HepG2 (cell line): ENCODE results near the gene PSIP1. TPM values are rescaled to one million over a fixed set of nuclear protein-coding genes. Genes with fewer than 3 reads are reported as not detected.

Source experiments
- AGO2 ChIP-seq: fragments of 200-400 bp; formaldehyde crosslinking; optimal IDR thresholded peaks from 2 replicates; pipeline ENCODE3; 2017; ENCODE audit warnings: mild to moderate bottlenecking, low read depth, low read length, moderate library complexity
- AHR ChIP-seq: IDR thresholded peaks from 2 replicates; pipeline ENCODE4 v1.6.1; 2018; ENCODE audit warnings: missing genetic modification reagents, missing compliant biosample characterization
- DR1 ChIP-seq: sonication (generic); formaldehyde crosslinking; IDR thresholded peaks from 2 replicates; pipeline ENCODE4 v1.8.0; 2021; ENCODE audit warnings: mild to moderate bottlenecking, missing genetic modification reagents, inconsistent platforms
- FOXA1 ChIP-seq, 2 experiments: fragments of 450-650 bp in 1 of 2; sonication (generic) in 1 of 2; formaldehyde crosslinking in 1 of 2; IDR thresholded peaks; 2 replicates each; pipeline versions ENCODE4 v1.4.0 to v1.6.1; 2016 to 2020; ENCODE audit warnings: missing genetic modification reagents in 1 of 2
- GPN1 ChIP-seq: sonication (generic); formaldehyde crosslinking; IDR thresholded peaks from 2 replicates; pipeline ENCODE4 v1.5.1; 2020; ENCODE audit warnings: missing genetic modification reagents, borderline replicate concordance
- NFYC ChIP-seq: IDR thresholded peaks from 2 replicates; pipeline ENCODE4 v1.6.1; 2016; ENCODE audit warnings: missing genetic modification reagents, missing compliant biosample characterization
- ONECUT2 ChIP-seq: sonication (generic); formaldehyde crosslinking; IDR thresholded peaks from 2 replicates; pipeline ENCODE4 v1.4.0; 2020; ENCODE audit warnings: missing genetic modification reagents
- PAWR ChIP-seq: sonication (generic); formaldehyde crosslinking; IDR thresholded peaks from 2 replicates; pipeline ENCODE4 v1.4.0; 2020; ENCODE audit warnings: missing genetic modification reagents, mild to moderate bottlenecking, borderline replicate concordance
- PHF8 ChIP-seq: sonication (generic); formaldehyde crosslinking; IDR thresholded peaks from 2 replicates; pipeline ENCODE4 v1.5.0; 2020; ENCODE audit warnings: missing genetic modification reagents
- SIN3B ChIP-seq: fragments of 150-350 bp; IDR thresholded peaks from 2 replicates; pipeline ENCODE4 v1.6.1; 2014; ENCODE audit warnings: low read length
- SOX13 ChIP-seq, 3 experiments: fragments of 450-650 bp in 1 of 3; sonication (generic) in 1 of 3; formaldehyde crosslinking in 1 of 3; IDR thresholded peaks in 2 of 3; conservative IDR thresholded peaks in 1 of 3; 2 replicates each; pipeline versions ENCODE4 v1.5.0 to v1.6.1; 2016 to 2020; ENCODE audit warnings: antibody characterized with exemption in 1 of 3, mild to moderate bottlenecking in 1 of 3, missing compliant biosample characterization in 1 of 3, missing genetic modification reagents in 1 of 3, moderate library complexity in 1 of 3
- WIZ ChIP-seq: sonication (generic); formaldehyde crosslinking; IDR thresholded peaks from 2 replicates; pipeline ENCODE4 v1.5.1; 2020; ENCODE audit warnings: mild to moderate bottlenecking, missing genetic modification reagents
- ZC3H4 ChIP-seq: sonication (generic); formaldehyde crosslinking; IDR thresholded peaks from 2 replicates; pipeline ENCODE4 v1.4.0; 2020; ENCODE audit warnings: missing genetic modification reagents, borderline replicate concordance
- ZFP1 ChIP-seq: IDR thresholded peaks from 2 replicates; pipeline ENCODE4 v1.6.1; 2016
- polyA plus RNA-seq, 8 experiments: library from polyadenylated mRNA; depleted of rRNA in 3 of 8; stranded (reverse) in 7 of 8; unstranded in 1 of 8; fragments of >200 nt; fragmentation: Illumina TruSeq in 4 of 8; extraction: Trizol in 4 of 8; gene quantifications; 2 replicates each; pipeline versions ENCODE4 v1.2.1 to v1.2.3, GENCODE V29; 2011 to 2016; ENCODE audit warnings: low read depth in 4 of 8, missing spikeins in 1 of 8, mixed read lengths in 1 of 8; ENCODE audit not compliant: insufficient read depth in 1 of 8
- total RNA-seq, 5 experiments: library from RNA; depleted of rRNA; stranded (reverse); fragments of >200 nt; fragmentation: Illumina TruSeq; extraction: Trizol; gene quantifications; 2 replicates each; pipeline ENCODE4 v1.2.3, GENCODE V29; 2016; ENCODE audit warnings: low read depth in 1 of 5
- TF ChIP-seq, protein P1 (sequence below): sonication (generic); formaldehyde crosslinking; IDR thresholded peaks from 2 replicates; pipeline ENCODE4 v1.5.1; 2020; ENCODE audit warnings: mild to moderate bottlenecking, missing genetic modification reagents
- TF ChIP-seq, protein P2 (sequence below): sonication (generic); formaldehyde crosslinking; conservative IDR thresholded peaks from 2 replicates; pipeline ENCODE4 v1.4.0; 2020; ENCODE audit warnings: missing genetic modification reagents
- TF ChIP-seq, protein P3 (sequence below): sonication (generic); formaldehyde crosslinking; IDR thresholded peaks from 2 replicates; pipeline ENCODE4 v1.8.0; 2023; ENCODE audit warnings: mild to moderate bottlenecking, missing genetic modification reagents
- TF ChIP-seq, protein P4 (sequence below): IDR thresholded peaks from 2 replicates; pipeline ENCODE4 v1.6.1; 2012; ENCODE audit warnings: low read length, improper control_type of control experiment
- TF ChIP-seq, protein P5 (sequence below): sonication (generic); formaldehyde crosslinking; IDR thresholded peaks from 2 replicates; pipeline ENCODE4 v1.4.0; 2020; ENCODE audit warnings: mild to moderate bottlenecking, missing genetic modification reagents

Gene PSIP1
- total and polyA plus RNA-seq, 2 of the 13 experiments (the other 11 are each of a cell fraction or from before 2014, with no cell fraction given): 12.6 to 46.4 TPM

DNA sequence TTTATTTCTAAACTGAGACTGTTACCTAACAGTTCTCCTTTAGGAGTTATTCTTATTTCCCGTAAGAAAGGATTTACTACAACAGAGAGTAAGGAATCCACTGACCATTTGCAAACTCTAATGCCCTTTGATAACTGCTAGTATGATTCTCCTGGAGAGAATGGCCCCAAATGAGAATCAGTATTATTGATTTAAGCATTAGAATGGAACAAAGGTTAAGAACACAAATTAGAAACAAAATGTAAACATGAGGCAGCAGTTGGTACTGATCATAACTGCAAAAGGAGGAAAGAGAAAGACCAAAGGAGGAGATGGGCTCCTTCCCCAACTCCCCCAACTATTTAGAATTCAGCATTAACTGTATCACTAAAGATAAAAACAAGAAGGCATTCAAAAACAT is 30.7 kb downstream of the PSIP1 start (continued):
- TF ChIP-seq PAWR (CRISPR knock-in tag) (no peak), SOX13 (IDR thresholded peaks at IDR 0.05) (no peak), SOX13 (CRISPR knock-in tag; conservative IDR thresholded peaks at IDR 0.05 in 1 of 2, IDR thresholded peaks at IDR 0.05 in 1 of 2) (peak in 1 of 2 experiments; percentile 60; a peak in 2 of 4 replicates), PHF8 (CRISPR knock-in tag) (no peak), AGO2 (no peak), NFYC (CRISPR knock-in tag) (no peak), AHR (CRISPR knock-in tag) (no peak), DR1 (CRISPR knock-in tag) (no peak), ZC3H4 (CRISPR knock-in tag) (no peak), FOXA1 (IDR thresholded peaks at IDR 0.05) (0 out of 2 replicates have a peak, but pooled peaks have one; percentile 27), FOXA1 (CRISPR knock-in tag; IDR thresholded peaks at IDR 0.05) (peak; percentile 36; the same call in 1 of the 2 replicates), ONECUT2 (CRISPR knock-in tag) (peak; percentile 61; the same call in 1 of the 2 replicates), ZFP1 (no peak), GPN1 (CRISPR knock-in tag) (no peak), SIN3B (no peak), WIZ (CRISPR knock-in tag) (no peak)
- TF ChIP-seq, protein P1, sequence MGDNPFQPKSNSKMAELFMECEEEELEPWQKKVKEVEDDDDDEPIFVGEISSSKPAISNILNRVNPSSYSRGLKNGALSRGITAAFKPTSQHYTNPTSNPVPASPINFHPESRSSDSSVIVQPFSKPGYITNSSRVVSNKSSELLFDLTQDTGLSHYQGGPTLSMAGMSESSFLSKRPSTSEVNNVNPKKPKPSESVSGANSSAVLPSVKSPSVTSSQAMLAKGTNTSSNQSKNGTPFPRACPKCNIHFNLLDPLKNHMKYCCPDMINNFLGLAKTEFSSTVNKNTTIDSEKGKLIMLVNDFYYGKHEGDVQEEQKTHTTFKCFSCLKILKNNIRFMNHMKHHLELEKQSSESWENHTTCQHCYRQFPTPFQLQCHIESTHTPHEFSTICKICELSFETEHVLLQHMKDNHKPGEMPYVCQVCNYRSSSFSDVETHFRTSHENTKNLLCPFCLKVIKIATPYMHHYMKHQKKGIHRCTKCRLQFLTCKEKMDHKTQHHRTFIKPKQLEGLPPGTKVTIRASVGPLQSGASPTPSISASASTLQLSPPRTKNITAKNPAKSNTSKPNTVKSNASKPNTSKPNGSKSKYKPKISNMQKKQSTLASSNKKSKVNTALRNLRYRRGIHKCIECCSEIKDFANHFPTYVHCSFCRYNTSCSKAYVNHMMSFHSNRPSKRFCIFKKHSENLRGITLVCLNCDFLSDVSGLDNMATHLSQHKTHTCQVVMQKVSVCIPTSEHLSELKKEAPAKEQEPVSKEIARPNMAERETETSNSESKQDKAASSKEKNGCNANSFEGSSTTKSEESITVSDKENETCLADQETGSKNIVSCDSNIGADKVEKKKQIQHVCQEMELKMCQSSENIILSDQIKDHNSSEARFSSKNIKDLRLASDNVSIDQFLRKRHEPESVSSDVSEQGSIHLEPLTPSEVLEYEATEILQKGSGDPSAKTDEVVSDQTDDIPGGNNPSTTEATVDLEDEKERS (CRISPR knock-in tag): no peak
- TF ChIP-seq, protein P2, sequence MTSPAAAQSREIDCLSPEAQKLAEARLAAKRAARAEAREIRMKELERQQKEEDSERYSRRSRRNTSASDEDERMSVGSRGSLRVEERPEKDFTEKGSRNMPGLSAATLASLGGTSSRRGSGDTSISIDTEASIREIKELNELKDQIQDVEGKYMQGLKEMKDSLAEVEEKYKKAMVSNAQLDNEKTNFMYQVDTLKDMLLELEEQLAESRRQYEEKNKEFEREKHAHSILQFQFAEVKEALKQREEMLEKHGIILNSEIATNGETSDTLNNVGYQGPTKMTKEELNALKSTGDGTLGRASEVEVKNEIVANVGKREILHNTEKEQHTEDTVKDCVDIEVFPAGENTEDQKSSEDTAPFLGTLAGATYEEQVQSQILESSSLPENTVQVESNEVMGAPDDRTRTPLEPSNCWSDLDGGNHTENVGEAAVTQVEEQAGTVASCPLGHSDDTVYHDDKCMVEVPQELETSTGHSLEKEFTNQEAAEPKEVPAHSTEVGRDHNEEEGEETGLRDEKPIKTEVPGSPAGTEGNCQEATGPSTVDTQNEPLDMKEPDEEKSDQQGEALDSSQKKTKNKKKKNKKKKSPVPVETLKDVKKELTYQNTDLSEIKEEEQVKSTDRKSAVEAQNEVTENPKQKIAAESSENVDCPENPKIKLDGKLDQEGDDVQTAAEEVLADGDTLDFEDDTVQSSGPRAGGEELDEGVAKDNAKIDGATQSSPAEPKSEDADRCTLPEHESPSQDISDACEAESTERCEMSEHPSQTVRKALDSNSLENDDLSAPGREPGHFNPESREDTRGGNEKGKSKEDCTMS (CRISPR knock-in tag): no peak
- TF ChIP-seq, protein P3, sequence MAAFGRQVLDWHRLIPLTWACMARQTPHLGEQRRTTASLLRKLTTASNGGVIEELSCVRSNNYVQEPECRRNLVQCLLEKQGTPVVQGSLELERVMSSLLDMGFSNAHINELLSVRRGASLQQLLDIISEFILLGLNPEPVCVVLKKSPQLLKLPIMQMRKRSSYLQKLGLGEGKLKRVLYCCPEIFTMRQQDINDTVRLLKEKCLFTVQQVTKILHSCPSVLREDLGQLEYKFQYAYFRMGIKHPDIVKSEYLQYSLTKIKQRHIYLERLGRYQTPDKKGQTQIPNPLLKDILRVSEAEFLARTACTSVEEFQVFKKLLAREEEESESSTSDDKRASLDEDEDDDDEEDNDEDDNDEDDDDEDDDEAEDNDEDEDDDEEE (CRISPR knock-in tag): no peak
- TF ChIP-seq, protein P4, sequence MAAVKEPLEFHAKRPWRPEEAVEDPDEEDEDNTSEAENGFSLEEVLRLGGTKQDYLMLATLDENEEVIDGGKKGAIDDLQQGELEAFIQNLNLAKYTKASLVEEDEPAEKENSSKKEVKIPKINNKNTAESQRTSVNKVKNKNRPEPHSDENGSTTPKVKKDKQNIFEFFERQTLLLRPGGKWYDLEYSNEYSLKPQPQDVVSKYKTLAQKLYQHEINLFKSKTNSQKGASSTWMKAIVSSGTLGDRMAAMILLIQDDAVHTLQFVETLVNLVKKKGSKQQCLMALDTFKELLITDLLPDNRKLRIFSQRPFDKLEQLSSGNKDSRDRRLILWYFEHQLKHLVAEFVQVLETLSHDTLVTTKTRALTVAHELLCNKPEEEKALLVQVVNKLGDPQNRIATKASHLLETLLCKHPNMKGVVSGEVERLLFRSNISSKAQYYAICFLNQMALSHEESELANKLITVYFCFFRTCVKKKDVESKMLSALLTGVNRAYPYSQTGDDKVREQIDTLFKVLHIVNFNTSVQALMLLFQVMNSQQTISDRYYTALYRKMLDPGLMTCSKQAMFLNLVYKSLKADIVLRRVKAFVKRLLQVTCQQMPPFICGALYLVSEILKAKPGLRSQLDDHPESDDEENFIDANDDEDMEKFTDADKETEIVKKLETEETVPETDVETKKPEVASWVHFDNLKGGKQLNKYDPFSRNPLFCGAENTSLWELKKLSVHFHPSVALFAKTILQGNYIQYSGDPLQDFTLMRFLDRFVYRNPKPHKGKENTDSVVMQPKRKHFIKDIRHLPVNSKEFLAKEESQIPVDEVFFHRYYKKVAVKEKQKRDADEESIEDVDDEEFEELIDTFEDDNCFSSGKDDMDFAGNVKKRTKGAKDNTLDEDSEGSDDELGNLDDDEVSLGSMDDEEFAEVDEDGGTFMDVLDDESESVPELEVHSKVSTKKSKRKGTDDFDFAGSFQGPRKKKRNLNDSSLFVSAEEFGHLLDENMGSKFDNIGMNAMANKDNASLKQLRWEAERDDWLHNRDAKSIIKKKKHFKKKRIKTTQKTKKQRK: no peak
- TF ChIP-seq, protein P5, sequence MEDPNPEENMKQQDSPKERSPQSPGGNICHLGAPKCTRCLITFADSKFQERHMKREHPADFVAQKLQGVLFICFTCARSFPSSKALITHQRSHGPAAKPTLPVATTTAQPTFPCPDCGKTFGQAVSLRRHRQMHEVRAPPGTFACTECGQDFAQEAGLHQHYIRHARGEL (CRISPR knock-in tag): no peak
